ENCODE measurements around the gene ZNF281.
A peak's percentile ranks its signal among the peaks of the same experiment; 100 is the strongest.

Gene ZNF281

GRCh38 chr1:200386416-200386815 lies 23.4 kb downstream of the ZNF281 start:
- DNase-seq: no peak

- DNase-seq: no peak
Observed at GRCh38 chr1:200384818-200385390, 24.9 kb downstream of the ZNF281 start.

- no peak for DNase-seq
Observed at GRCh38 chr1:200381256-200381984, 28.4 kb downstream of the ZNF281 start.

- DNase-seq: no peak
Observed at GRCh38 chr1:200380589-200381021, 29.2 kb downstream of the ZNF281 start.

- DNase-seq: no peak
Observed at GRCh38 chr1:200379940-200380588, 29.8 kb downstream of the ZNF281 start.

- no peak for DNase-seq
Observed at GRCh38 chr1:200379432-200379757, 30.4 kb downstream of the ZNF281 start.

GRCh38 chr1:200378096-200378495 lies 31.7 kb downstream of the ZNF281 start:
- no peak for DNase-seq

- no peak for DNase-seq
Observed at GRCh38 chr1:200376528-200376927, 33.3 kb downstream of the ZNF281 start.

GRCh38 chr1:200374569-200375295 lies 35.1 kb downstream of the ZNF281 start:
- no peak for DNase-seq

GRCh38 chr1:200373811-200374231 lies 36.0 kb downstream of the ZNF281 start:
- no peak for DNase-seq

GRCh38 chr1:200372885-200373181 lies 37.0 kb downstream of the ZNF281 start:
- no peak for DNase-seq

- DNase-seq: peak; percentile 54 to 70
Observed at GRCh38 chr1:200372095-200372884, 37.5 kb downstream of the ZNF281 start.

GRCh38 chr1:200369706-200370105 lies 40.1 kb downstream of the ZNF281 start:
- no peak for DNase-seq

- DNase-seq: no peak
Observed at GRCh38 chr1:200369131-200369530, 40.7 kb downstream of the ZNF281 start.

GRCh38 chr1:200368556-200368955 lies 41.3 kb downstream of the ZNF281 start:
- no peak for DNase-seq

GRCh38 chr1:200367841-200368534 lies 41.8 kb downstream of the ZNF281 start:
- DNase-seq: peak; percentile 82 to 89

- peak; percentile 78 to 79 for DNase-seq
Observed at GRCh38 chr1:200366577-200367253, 43.1 kb downstream of the ZNF281 start.

GRCh38 chr1:200365897-200366426 lies 43.9 kb downstream of the ZNF281 start:
- no peak for DNase-seq

- no peak for DNase-seq
Observed at GRCh38 chr1:200364831-200365230, 45.0 kb downstream of the ZNF281 start.

- DNase-seq: no peak
Observed at GRCh38 chr1:200364091-200364759, 45.6 kb downstream of the ZNF281 start.

All from inflammatory macrophage (primary cell).